Activated CD8-positive, alpha-beta memory T cell treated with anti-CD3 and anti-CD28 coated beads for 4 hours (primary cell): ENCODE measurements around the gene ATF4.

ENCODE experiments used
- DNase-seq, 2 donors: peaks; one replicate each; pipeline ENCODE4 v3.0.0-alpha.2; 2020; ENCODE audit warnings: low read depth in 2 of 2

The ATF4 gene

DNA sequence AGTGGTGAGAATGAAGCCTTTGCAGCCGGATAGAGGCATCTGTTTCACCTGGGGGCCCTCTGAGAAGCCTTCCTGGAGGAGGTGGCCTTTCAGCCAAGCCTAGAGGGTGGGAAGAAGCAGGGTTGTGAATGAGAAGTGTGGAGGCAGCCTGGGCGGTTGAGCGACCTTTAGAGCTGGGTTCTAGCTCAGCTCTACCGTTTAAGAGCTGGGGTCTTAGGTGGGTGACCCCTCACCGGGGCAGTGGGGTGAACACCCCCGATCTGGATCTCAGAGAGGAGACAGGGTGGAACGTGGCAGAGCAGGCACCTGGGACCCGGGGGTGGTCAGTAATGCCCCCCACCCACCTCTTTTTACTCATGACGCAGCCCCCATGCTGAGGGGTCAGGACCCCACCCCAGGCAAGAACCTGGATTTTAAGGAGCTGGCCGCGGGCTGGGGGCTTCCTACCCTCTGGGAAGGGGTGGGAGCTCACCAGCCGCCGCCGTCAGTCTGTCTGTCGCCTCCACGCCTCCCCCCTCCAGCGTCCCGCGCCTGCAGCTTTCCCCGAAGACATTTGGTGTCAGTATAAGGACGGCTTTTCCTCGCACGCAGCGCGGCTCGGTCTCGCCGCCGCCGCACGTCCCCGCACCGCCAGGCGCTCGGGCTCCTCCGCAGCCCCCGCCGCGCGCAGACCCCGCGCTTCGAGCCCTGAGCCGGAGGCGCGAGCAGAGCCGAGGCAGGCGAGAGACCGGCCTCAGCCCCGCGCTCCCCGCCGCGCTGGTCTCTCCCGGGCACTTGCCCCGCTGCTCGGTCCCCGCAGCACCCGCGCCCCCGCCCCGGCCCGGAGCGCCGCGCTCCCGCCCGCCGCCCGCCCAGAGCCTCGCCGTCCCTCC, 36.8 kb downstream of the ATF4 start:
- DNase-seq: no peak

GRCh38 chr22:39558254-39558727, 37.9 kb downstream of the ATF4 start:
- no peak for DNase-seq

- DNase-seq: no peak
Measured at GRCh38 chr22:39558950-39559349, 38.6 kb downstream of the ATF4 start.

DNA sequence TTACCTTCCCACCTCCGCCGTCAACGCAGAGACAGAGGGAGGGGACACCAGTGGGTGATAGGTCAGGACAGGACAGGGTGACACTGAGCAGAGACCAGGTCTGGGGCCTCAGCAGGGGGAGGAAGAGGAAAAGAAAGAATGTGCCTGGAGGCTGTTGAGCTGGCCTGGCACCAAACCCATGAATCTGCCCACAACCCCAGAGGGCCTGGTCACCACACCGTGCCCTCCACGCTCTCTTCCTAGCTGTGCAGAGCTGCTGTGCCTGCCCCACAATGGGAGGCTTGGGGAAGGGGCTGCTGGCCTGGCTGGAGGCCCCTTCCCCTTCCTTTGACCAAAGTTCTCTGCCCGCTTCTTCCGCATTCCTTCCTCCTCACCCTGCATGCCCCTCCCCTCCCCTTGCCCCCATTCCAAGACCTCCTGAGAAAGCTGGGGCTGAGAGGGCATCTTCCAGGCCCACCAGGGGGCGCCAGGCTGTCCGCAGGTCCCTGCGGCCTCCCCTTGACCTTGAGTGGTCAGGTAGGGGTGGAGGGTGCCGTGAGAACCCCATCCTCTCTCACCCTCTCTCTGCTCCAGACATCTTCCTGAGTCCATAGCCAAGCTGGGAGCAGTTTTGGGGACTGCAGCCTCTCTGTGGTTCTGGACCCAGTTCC, 39.2 kb downstream of the ATF4 start:
- no peak for DNase-seq

GRCh38 chr22:39560127-39560526, 39.8 kb downstream of the ATF4 start:
- no peak for DNase-seq

DNA sequence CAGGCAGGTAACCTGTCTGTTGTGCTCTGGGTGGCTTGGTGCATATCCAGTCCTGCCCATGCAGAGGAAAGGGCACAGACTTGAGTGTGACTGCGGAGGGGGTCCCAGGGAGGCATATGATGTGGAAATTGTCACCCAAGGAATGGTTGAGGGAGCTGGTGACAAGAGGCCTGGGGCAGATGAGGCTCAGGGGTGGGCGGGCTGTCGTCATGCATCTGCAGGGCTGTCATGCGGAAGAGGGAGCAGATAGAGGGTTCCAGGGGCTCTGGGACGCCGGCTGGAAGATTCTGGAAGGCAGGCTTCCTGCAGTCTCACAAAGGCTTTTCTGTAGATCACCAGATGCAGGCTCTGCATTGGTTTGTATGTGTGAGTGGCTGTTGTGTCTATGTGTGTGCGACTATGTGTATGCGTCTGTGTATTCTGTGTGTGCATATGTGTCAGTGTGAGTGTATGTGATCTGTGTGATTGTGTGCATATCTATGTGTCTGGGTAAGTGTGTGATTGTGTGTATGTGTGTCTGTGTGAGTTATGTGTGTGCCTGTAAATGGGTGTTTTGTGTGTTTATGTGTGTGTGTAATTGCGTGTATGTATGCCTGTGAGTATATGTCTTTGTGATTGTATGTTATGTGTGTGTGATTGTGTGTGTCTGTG, 42.6 kb downstream of the ATF4 start:
- DNase-seq: no peak

DNA sequence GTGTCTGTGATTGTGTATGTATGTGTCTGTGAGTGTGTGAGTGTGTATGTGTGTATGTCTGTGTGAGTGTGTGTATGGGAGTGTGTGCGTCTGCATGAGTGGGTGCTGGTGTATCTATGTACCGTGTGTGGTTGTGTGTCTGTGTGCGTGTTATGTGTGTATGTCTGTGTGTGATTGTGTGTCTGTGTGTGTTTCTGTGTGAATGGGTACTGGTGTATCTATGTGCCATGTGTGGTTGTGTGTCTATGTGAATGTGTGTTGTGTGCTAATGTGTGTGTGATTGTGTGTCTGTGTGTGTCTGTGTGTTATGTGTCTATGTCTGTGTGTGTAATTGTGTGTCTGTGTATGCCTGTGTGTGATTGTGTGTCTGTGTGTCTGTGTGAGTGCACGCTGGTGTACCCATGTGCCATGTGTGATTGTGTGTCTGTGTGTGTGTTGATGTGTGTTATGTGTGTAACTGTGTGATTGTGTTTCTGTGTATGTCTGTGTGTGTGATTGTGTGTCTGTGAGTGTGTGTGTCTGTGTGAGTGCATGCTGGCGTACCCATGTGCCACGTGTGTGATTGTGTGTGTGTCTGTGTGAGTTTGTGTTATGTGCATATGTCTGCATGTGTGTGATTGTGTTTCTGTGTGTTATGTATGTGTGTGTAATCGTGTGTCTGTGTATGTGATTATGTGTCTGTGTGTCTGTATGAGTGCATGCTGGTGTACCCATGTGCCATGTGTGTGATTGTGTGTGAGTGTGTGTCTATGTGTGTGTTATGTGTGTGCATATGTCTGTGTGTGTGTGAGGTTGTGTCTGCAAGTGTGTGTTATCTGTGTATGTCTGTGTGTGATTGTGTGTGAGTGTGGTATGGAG, 43.4 kb downstream of the ATF4 start:
- no peak for DNase-seq

DNA sequence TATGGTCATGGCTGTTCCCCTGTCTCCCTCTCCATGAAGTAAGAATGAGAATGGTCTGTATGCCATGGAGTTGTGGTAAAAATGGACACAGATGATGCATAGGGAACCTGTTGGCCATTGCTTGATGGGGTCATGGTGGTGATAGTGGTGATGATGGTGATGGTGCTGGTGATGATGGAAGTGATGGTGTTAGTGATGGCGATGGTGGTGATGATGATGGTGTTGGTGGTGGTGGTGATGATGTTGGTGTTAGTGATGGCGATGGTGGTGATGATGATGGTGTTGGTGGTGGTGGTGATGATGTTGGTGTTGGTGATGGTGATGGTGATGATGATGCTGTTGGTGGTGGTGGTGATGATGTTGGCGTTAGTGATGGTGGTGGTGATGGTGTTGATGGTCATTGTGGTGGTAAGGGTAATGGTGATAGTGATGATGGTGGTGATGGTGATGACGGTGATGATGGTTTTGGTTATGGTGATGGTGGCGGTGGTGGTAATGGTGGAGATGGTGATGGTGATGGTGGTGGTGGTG, 45.1 kb downstream of the ATF4 start:
- DNase-seq: no peak

DNA sequence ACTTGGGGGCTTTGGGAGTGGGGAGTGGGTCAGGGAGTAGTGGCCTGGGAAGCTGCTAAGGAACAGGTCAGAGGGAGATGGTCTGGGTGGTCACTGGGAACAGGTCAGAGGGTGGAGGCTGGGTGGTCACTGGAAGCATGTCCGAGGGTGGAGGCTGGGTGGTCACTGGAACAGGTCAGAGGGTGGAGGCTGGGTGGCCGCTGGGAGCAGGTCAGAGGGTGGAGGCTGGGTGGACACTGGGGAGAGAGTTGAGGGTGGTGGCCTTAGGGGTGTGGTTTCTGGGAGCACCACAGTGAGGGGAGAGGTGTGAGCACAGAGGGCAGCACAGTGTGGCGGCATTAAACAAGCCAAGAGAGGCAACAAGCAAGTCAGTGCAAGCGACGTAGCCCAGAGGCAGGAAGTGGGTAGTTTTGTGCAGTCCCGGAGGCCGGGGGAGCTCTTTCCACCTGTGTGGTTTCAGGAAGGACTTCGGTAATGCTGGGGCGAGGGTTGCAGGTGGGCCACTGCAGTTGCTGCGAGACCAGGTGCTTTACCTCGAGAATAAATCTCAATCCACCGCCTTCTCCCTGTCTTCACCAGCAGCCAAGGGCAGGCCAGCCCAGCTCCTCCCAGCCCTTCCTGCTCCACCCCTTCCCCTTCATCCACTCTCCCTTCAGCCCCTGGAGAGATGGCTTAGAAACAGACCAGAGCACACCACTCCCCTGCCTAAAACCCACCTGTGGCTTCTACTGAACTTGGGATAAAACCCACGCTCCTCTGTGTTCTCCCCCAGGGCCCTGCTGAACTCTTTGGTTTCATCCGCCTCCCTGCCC, 47.0 kb downstream of the ATF4 start:
- DNase-seq: no peak

GRCh38 chr22:39568278-39568981, 48.1 kb downstream of the ATF4 start:
- no peak for DNase-seq

DNA sequence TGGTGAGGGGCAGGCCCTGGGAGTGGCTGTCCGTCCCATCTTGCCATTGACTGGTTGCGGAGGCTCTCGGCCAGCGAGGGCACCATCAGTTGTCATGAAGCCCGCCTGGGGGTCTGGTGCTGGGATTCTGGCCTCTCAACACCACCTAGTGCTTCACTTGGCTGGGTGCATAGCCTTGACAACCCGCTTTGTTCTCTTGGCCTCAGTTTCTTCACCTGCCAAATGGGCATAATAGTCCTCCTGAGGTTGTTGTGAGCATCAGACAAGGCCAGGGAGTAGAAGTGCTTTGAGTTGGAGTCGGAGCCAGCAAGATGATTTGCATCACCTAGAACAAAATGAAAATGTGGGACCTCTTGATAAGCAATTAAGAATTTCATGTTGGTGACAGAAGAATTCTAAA, 48.7 kb downstream of the ATF4 start:
- DNase-seq: no peak

GRCh38 chr22:39570226-39570625, 49.9 kb downstream of the ATF4 start:
- DNase-seq: no peak

GRCh38 chr22:39570665-39571064, 50.3 kb downstream of the ATF4 start, which contains the start of gene CACNA1I:
TSS of gene CACNA1I (plus strand) at chr22:39570753. CDS start at chr22:39570753, 0 bp downstream.
- no peak for DNase-seq

GRCh38 chr22:39571538-39571937, 51.2 kb downstream of the ATF4 start:
- no peak for DNase-seq
